Esophagus (tissue), 2 donors: ENCODE data around the gene HMG20B. TPM values are rescaled to one million over a fixed set of nuclear protein-coding genes. Genes with fewer than 3 reads are reported as not detected.
A peak's percentile ranks its signal among the peaks of the same experiment; 100 is the strongest.

Source experiments
- H3K27ac ChIP-seq, 2 donors: one replicate each; pipeline ENCODE4 v1.5.1; 2013; ENCODE audit warnings: low read depth in 2 of 2, mild to moderate bottlenecking in 2 of 2, inconsistent platforms in 1 of 2, low read length in 1 of 2, moderate library complexity in 1 of 2
- H3K27me3 ChIP-seq, 2 donors: one replicate each; pipeline ENCODE4 v1.6.1; 2013; ENCODE audit warnings: low read length in 2 of 2, control low read depth in 1 of 2, mild to moderate bottlenecking in 1 of 2; ENCODE audit not compliant: insufficient read depth in 2 of 2, control insufficient read depth in 1 of 2
- H3K36me3 ChIP-seq, 2 donors: one replicate each; pipeline ENCODE4 v1.6.1; 2013; ENCODE audit warnings: low read length in 1 of 2; ENCODE audit not compliant: control insufficient read depth in 2 of 2, insufficient read depth in 2 of 2
- H3K4me1 ChIP-seq, 2 donors: one replicate each; pipeline ENCODE4 v1.6.1; 2013; ENCODE audit warnings: low read length in 1 of 2; ENCODE audit not compliant: control insufficient read depth in 2 of 2, insufficient read depth in 2 of 2
- H3K4me3 ChIP-seq, 2 donors: one replicate each; pipeline ENCODE4 v1.5.1; 2013; ENCODE audit warnings: low read length in 2 of 2, mild to moderate bottlenecking in 2 of 2, low read depth in 1 of 2, moderate library complexity in 1 of 2
- H3K9me3 ChIP-seq, 2 donors: one replicate each; pipeline ENCODE4 v1.6.1; 2013; ENCODE audit warnings: mild to moderate bottlenecking in 2 of 2, low read depth in 1 of 2, low read length in 1 of 2, moderate library complexity in 1 of 2; ENCODE audit not compliant: control insufficient read depth in 2 of 2, insufficient read depth in 1 of 2
- WGBS, 2 donors: extraction: QIAGEN DNeasy Blood & Tissue Kit; methylation state at CpG; one replicate each; pipeline ENCODE4 v1.1.7; 2013; 5-methylcytosine and 5-hydroxymethylcytosine counted together
- polyA plus RNA-seq, 2 donors: library from polyadenylated mRNA; stranded (reverse); fragments of 200-250 nt; gene quantifications; one replicate each; pipeline ENCODE4 v1.2.3, GENCODE V29; 2013
- donor health status: healthy with polysubstance abuse.
- donor health status: Bipolar disorder and iron deficiency.

The HMG20B gene
- polyA plus RNA-seq, 2 donors: 62.1 to 68.4 TPM

- Histone ChIP-seq H3K27me3 (no peaks in the 10 kb centered on the region), H3K9me3 (peaks cover 0 to 2% of the 10 kb centered on the region in 2 donors), H3K36me3 (no peaks in the 10 kb centered on the region), H3K4me1 (no peaks in the 10 kb centered on the region), H3K4me3 (no peak overlapping the region), H3K27ac (no peak overlapping the region)
- 77 to 88% methylated on average over 11 of the region's 11 CpGs for WGBS, 2 donors
These were observed 16.7 kb downstream of the HMG20B start for GRCh38 chr19:3589439-3589838.

GRCh38 chr19:3589949-3590348 is 17.2 kb downstream of the HMG20B start:
- Histone ChIP-seq H3K9me3 (peaks cover 0 to 2% of the 10 kb centered on the region in 2 donors), H3K36me3 (no peaks in the 10 kb centered on the region), H3K27ac (no peak overlapping the region), H3K4me1 (no peaks in the 10 kb centered on the region), H3K27me3 (no peaks in the 10 kb centered on the region), H3K4me3 (no peak overlapping the region)
- 92 to 94% methylated on average over 22 of the region's 22 CpGs for WGBS, 2 donors

- no peaks in the 10 kb centered on the region for H3K27me3 ChIP-seq
- no peaks in the 10 kb centered on the region for H3K36me3 ChIP-seq
- 89 to 91% methylated on average over 8 of the region's 8 CpGs for WGBS, 2 donors
- no peaks in the 10 kb centered on the region for H3K4me1 ChIP-seq
- peaks cover 0 to 2% of the 10 kb centered on the region in 2 donors for H3K9me3 ChIP-seq
- H3K4me3 ChIP-seq: no peak overlapping the region
- H3K27ac ChIP-seq: no peak overlapping the region
These were observed 18.4 kb downstream of the HMG20B start for GRCh38 chr19:3590991-3591659.

GRCh38 chr19:3591876-3592613 is 19.3 kb downstream of the HMG20B start:
- no peak overlapping the region for H3K27ac ChIP-seq
- peaks cover 0 to 2% of the 10 kb centered on the region in 2 donors for H3K9me3 ChIP-seq
- no peak overlapping the region for H3K4me3 ChIP-seq
- no peaks in the 10 kb centered on the region for H3K36me3 ChIP-seq
- no peaks in the 10 kb centered on the region for H3K4me1 ChIP-seq
- 77 to 82% methylated on average over 9 of the region's 9 CpGs for WGBS, 2 donors
- no peaks in the 10 kb centered on the region for H3K27me3 ChIP-seq

GRCh38 chr19:3593156-3593555 is 20.4 kb downstream of the HMG20B start:
- 38 to 46% methylated on average over 11 of the region's 11 CpGs for WGBS, 2 donors
- H3K27ac ChIP-seq: no peak overlapping the region
- peaks cover 0 to 2% of the 10 kb centered on the region in 2 donors for H3K9me3 ChIP-seq
- H3K4me3 ChIP-seq: no peak overlapping the region
- no peaks in the 10 kb centered on the region for H3K36me3 ChIP-seq
- H3K27me3 ChIP-seq: no peaks in the 10 kb centered on the region
- no peaks in the 10 kb centered on the region for H3K4me1 ChIP-seq

- no peaks in the 10 kb centered on the region for H3K4me1 ChIP-seq
- no peaks in the 10 kb centered on the region for H3K27me3 ChIP-seq
- H3K36me3 ChIP-seq: no peaks in the 10 kb centered on the region
- H3K4me3 ChIP-seq: no peak overlapping the region
- H3K9me3 ChIP-seq: peaks cover 0 to 2% of the 10 kb centered on the region in 2 donors
- no peak overlapping the region for H3K27ac ChIP-seq
- 73 to 83% methylated on average over 34 of the region's 34 CpGs for WGBS, 2 donors
These were observed 22.8 kb downstream of the HMG20B start for GRCh38 chr19:3595521-3596061.

- no peaks in the 10 kb centered on the region for H3K4me1 ChIP-seq
- 86 to 92% methylated on average over 27 to 28 of the region's 28 CpGs for WGBS, 2 donors
- no peak overlapping the region for H3K4me3 ChIP-seq
- no peaks in the 10 kb centered on the region for H3K9me3 ChIP-seq
- no peaks in the 10 kb centered on the region for H3K27me3 ChIP-seq
- H3K36me3 ChIP-seq: no peaks in the 10 kb centered on the region
- no peak overlapping the region for H3K27ac ChIP-seq
These were observed 27.0 kb downstream of the HMG20B start for GRCh38 chr19:3599776-3600187.

GRCh38 chr19:3601021-3601420 is 28.3 kb downstream of the HMG20B start:
- 75 to 79% methylated on average over 12 of the region's 12 CpGs for WGBS, 2 donors
- Histone ChIP-seq H3K27ac (no peak overlapping the region), H3K36me3 (no peaks in the 10 kb centered on the region), H3K9me3 (no peaks in the 10 kb centered on the region), H3K4me3 (no peak overlapping the region), H3K4me1 (peaks cover 0 to 2% of the 10 kb centered on the region in 2 donors), H3K27me3 (no peaks in the 10 kb centered on the region)

GRCh38 chr19:3603121-3603811 is 30.5 kb downstream of the HMG20B start:
- peak overlapping the region; percentile 25 to 35 for H3K27ac ChIP-seq
- WGBS, 2 donors: 61% methylated on average over 23 of the region's 23 CpGs
- H3K27me3 ChIP-seq: no peaks in the 10 kb centered on the region
- H3K9me3 ChIP-seq: no peaks in the 10 kb centered on the region
- H3K36me3 ChIP-seq: no peaks in the 10 kb centered on the region
- H3K4me1 ChIP-seq: peaks cover 5 to 6% of the 10 kb centered on the region in 2 donors
- no peak overlapping the region for H3K4me3 ChIP-seq
